ENCODE data around the gene EXOC3L1.

EXOC3L1 gene

GRCh38 chr16:67149276-67150046, 40.5 kb downstream of the EXOC3L1 start:
- no peak for DNase-seq (ENCODE audit: low read depth in 2 of 2)

- no peak for DNase-seq (ENCODE audit: low read depth in 2 of 2)
Observed at GRCh38 chr16:67148656-67149275, 41.2 kb downstream of the EXOC3L1 start.

- DNase-seq (ENCODE audit: low read depth in 2 of 2), result no peak
Observed at GRCh38 chr16:67148221-67148620, 41.7 kb downstream of the EXOC3L1 start.

- no peak for DNase-seq (ENCODE audit: low read depth in 2 of 2)
Observed at GRCh38 chr16:67147437-67148140, 42.3 kb downstream of the EXOC3L1 start.

GRCh38 chr16:67146523-67147357, 43.2 kb downstream of the EXOC3L1 start:
- no peak for DNase-seq (ENCODE audit: low read depth in 2 of 2)

- no peak for DNase-seq (ENCODE audit: low read depth in 2 of 2)
Observed at GRCh38 chr16:67145746-67146145, 44.2 kb downstream of the EXOC3L1 start.

- DNase-seq (ENCODE audit: low read depth in 2 of 2), result no peak
Observed at GRCh38 chr16:67144943-67145342, 45.0 kb downstream of the EXOC3L1 start.

GRCh38 chr16:67142342-67142741, 47.6 kb downstream of the EXOC3L1 start:
- no peak for DNase-seq (ENCODE audit: low read depth in 2 of 2)

- DNase-seq (ENCODE audit: low read depth in 2 of 2), result no peak
Observed at GRCh38 chr16:67141391-67141790, 48.5 kb downstream of the EXOC3L1 start.

GRCh38 chr16:67137605-67138004, 52.3 kb downstream of the EXOC3L1 start:
- DNase-seq (ENCODE audit: low read depth in 2 of 2), result no peak
